ENCODE data around the gene NEGR1.

NEGR1 gene

DNA sequence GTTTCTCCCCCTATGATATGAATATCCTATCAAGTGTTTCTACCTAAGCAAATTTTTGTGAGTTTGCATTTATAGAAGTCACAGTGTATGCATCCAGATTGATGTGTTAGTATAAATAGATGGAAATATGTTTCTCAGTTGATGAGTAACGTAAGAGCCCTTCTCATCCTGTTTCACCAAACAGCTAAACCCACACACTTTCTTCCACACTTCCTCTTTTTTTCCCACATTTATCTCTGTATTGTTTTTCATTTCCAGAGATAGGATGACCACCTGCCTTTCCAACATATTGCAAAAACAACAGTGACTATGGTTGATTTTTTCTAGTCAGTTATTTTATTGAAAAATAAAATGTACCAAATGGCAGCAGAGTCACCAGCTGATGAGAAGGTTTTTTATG is 490.1 kb downstream of the NEGR1 start:
- no peak overlapping the region for H3K27ac ChIP-seq (ENCODE audit: low read depth, low read length)
- no peaks in the 10 kb centered on the region for H3K27me3 ChIP-seq (ENCODE audit: insufficient read depth, low read length)

DNA sequence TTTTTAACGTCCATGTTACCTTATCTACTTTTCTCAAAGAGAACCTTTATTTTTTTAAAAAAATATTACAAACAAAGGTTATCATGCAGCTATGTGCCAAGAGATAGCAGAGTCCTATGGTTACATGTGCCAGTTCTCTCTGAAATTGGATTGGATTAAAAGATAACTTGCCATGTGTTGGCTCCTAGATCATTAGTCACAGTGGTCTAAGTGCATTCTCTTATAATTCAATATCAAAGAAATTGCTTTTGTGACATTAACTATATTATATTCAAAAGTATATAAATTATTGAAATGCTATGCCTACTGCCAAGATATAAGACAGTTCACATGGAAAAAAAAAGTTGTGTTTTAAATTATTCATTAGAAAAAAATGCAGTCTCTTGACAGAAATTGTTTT is 494.2 kb downstream of the NEGR1 start:
- Histone ChIP-seq H3K36me3 (ENCODE audit: insufficient read depth, low read length) (no peaks in the 10 kb centered on the region), H3K4me3 (ENCODE audit: low read depth, low read length) (no peak overlapping the region), H3K79me2 (ENCODE audit: control insufficient read depth, insufficient read depth, low read length, unreplicated experiment) (no peaks in the 10 kb centered on the region), H3K4me1 (ENCODE audit: control insufficient read depth, insufficient read depth, low read length, unreplicated experiment) (no peaks in the 10 kb centered on the region), H3K27ac (ENCODE audit: low read depth, low read length) (no peak overlapping the region), H2AFZ (ENCODE audit: low read length, unreplicated experiment) (no peak overlapping the region), H3K27me3 (ENCODE audit: insufficient read depth, low read length) (no peaks in the 10 kb centered on the region)

More for the DNA sequence above, 490.1 kb downstream of the NEGR1 start:
- Histone ChIP-seq H3K4me3 (ENCODE audit: low read depth, low read length) (no peak overlapping the region), H3K36me3 (ENCODE audit: insufficient read depth, low read length) (no peaks in the 10 kb centered on the region), H3K4me1 (ENCODE audit: control insufficient read depth, insufficient read depth, low read length, unreplicated experiment) (no peaks in the 10 kb centered on the region), H2AFZ (ENCODE audit: low read length, unreplicated experiment) (no peak overlapping the region), H3K79me2 (ENCODE audit: control insufficient read depth, insufficient read depth, low read length, unreplicated experiment) (no peaks in the 10 kb centered on the region)

DNA sequence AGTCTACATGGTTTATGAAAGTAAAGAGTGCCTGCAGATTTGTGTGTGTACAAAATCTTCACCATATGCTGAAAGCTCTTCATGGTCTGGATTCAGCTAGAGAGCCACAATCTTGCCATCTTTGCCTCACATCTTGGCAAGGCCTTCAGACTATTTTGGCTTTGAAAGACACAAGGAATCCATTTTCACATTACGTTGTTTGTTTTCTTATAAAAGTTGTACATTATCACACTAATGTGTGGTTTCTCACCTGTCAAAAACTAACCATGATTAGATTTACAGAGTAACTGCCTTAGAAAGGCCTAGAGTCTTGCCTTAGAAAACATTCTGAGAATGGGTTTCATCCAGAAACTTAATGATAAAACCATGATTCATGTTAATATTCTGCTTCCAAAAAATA is 494.6 kb downstream of the NEGR1 start:
- H3K4me1 ChIP-seq (ENCODE audit: control insufficient read depth, insufficient read depth, low read length, unreplicated experiment): no peaks in the 10 kb centered on the region
- H3K79me2 ChIP-seq (ENCODE audit: control insufficient read depth, insufficient read depth, low read length, unreplicated experiment): no peaks in the 10 kb centered on the region
- no peak overlapping the region for H3K4me3 ChIP-seq (ENCODE audit: low read depth, low read length)
- H3K36me3 ChIP-seq (ENCODE audit: insufficient read depth, low read length): no peaks in the 10 kb centered on the region
- H3K27ac ChIP-seq (ENCODE audit: low read depth, low read length): no peak overlapping the region
- H2AFZ ChIP-seq (ENCODE audit: low read length, unreplicated experiment): no peak overlapping the region
- H3K27me3 ChIP-seq (ENCODE audit: insufficient read depth, low read length): no peaks in the 10 kb centered on the region

DNA sequence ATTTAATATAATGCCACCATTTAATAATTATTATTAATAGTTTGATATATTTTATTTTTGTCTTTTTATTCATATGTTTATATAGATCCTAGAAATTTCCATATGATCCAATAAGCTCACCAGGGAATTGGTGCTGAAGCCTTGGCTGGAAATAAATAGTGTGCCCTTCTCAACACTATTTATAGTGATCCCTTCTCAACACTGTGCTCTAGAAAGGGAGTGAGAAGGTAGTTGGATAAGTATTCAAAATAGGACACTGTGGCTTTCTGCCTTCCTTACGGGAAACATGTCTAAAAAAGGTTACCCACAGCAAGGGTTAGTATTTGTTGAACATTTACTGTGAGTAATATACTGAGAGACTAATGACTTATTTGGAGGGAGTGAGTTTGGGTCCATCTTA is 496.1 kb downstream of the NEGR1 start:
- Histone ChIP-seq H2AFZ (ENCODE audit: low read length, unreplicated experiment) (no peak overlapping the region), H3K79me2 (ENCODE audit: control insufficient read depth, insufficient read depth, low read length, unreplicated experiment) (no peaks in the 10 kb centered on the region)

DNA sequence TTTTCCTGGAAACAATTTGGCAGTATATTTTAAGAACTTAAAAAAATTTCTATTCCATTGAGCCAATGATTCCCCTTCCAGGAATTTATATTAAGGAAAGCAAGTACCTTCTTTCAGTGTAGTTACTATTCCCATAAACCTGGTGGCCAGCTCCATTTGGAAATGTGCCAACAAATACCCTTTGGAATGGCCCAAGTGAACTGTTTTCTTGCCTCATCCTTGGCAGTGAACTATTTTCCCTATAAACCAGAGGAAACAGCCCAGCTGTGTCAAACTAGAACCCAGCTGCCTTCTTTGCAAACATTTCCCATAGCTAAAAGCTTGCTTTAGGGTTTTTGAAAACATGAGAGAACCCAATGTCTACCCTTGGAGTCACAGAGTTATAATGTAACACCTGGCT is 496.9 kb downstream of the NEGR1 start:
- H2AFZ ChIP-seq (ENCODE audit: low read length, unreplicated experiment): no peak overlapping the region
- no peaks in the 10 kb centered on the region for H3K27me3 ChIP-seq (ENCODE audit: insufficient read depth, low read length)
- no peak overlapping the region for H3K27ac ChIP-seq (ENCODE audit: low read depth, low read length)
- no peak overlapping the region for H3K4me3 ChIP-seq (ENCODE audit: low read depth, low read length)
- H3K79me2 ChIP-seq (ENCODE audit: control insufficient read depth, insufficient read depth, low read length, unreplicated experiment): no peaks in the 10 kb centered on the region
- no peaks in the 10 kb centered on the region for H3K36me3 ChIP-seq (ENCODE audit: insufficient read depth, low read length)
- no peaks in the 10 kb centered on the region for H3K4me1 ChIP-seq (ENCODE audit: control insufficient read depth, insufficient read depth, low read length, unreplicated experiment)

More for the DNA sequence above, 496.1 kb downstream of the NEGR1 start:
- H3K4me3 ChIP-seq (ENCODE audit: low read depth, low read length): no peak overlapping the region
- H3K36me3 ChIP-seq (ENCODE audit: insufficient read depth, low read length): no peaks in the 10 kb centered on the region
- H3K27ac ChIP-seq (ENCODE audit: low read depth, low read length): no peak overlapping the region
- no peaks in the 10 kb centered on the region for H3K27me3 ChIP-seq (ENCODE audit: insufficient read depth, low read length)
- H3K4me1 ChIP-seq (ENCODE audit: control insufficient read depth, insufficient read depth, low read length, unreplicated experiment): no peaks in the 10 kb centered on the region

DNA sequence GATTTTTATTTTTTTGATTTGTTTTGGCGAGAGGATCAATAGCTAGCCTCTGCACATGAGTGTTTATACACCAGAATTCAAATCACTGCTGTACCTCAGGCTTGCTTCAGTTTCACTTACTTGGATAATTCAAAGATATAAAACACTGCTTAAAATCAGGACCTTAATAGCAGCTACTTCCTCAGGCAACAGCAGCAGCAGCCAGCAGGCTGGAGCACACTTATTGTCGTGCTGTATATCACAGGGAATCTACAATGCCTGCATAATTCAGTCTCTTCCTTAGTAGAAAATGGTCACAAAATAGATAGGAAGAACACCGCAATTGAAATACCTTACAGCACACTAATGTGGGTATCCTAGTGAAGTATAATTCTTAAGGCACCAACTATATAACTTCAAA is 497.3 kb downstream of the NEGR1 start:
- H3K79me2 ChIP-seq (ENCODE audit: control insufficient read depth, insufficient read depth, low read length, unreplicated experiment): no peaks in the 10 kb centered on the region
- no peak overlapping the region for H3K4me3 ChIP-seq (ENCODE audit: low read depth, low read length)
- no peaks in the 10 kb centered on the region for H3K36me3 ChIP-seq (ENCODE audit: insufficient read depth, low read length)
- H3K27ac ChIP-seq (ENCODE audit: low read depth, low read length): no peak overlapping the region
- no peaks in the 10 kb centered on the region for H3K4me1 ChIP-seq (ENCODE audit: control insufficient read depth, insufficient read depth, low read length, unreplicated experiment)
- no peaks in the 10 kb centered on the region for H3K27me3 ChIP-seq (ENCODE audit: insufficient read depth, low read length)
- no peak overlapping the region for H2AFZ ChIP-seq (ENCODE audit: low read length, unreplicated experiment)

DNA sequence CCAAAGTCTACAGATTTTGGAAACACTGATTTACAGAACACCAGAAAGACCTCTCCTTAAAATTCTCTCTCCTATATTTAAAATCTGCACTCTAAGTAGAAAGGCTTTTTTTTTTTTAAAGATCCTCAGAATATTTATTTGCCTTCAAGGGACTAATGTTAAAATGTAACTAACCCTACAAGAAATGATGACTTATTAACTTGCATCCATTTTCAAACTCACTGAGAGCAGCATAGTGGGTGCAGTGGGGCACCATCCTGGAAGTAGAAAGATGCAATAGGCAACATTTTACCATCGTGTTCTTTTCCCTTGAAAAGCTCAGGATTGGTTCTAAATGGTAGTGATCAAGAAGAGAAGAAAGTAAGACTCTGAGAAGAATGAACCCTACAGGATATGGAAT is 498.1 kb downstream of the NEGR1 start:
- no peaks in the 10 kb centered on the region for H3K36me3 ChIP-seq (ENCODE audit: insufficient read depth, low read length)
- H3K27me3 ChIP-seq (ENCODE audit: insufficient read depth, low read length): no peaks in the 10 kb centered on the region
- no peak overlapping the region for H3K27ac ChIP-seq (ENCODE audit: low read depth, low read length)
- no peak overlapping the region for H3K4me3 ChIP-seq (ENCODE audit: low read depth, low read length)
- H2AFZ ChIP-seq (ENCODE audit: low read length, unreplicated experiment): no peak overlapping the region
- no peaks in the 10 kb centered on the region for H3K4me1 ChIP-seq (ENCODE audit: control insufficient read depth, insufficient read depth, low read length, unreplicated experiment)
- H3K79me2 ChIP-seq (ENCODE audit: control insufficient read depth, insufficient read depth, low read length, unreplicated experiment): no peaks in the 10 kb centered on the region

DNA sequence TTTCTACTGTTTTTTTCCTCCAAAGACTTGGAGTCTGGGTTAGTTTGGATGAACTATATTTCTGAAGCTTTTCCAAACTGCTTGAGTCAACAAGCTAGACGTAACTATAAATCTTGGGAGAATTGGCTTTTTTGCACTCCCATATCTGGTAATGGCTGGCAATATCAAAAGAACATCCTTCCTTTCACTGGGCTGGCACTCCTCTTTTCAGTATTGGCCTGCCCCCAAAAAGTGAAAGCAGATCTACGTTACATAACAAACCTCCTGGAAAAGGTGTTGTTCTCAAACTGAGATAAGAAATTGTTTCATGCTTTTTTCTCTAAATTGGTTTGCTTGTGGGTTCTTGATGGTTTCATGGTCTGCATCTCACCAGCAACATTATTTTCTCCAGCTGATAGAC is 499.3 kb downstream of the NEGR1 start:
- Histone ChIP-seq H3K4me1 (ENCODE audit: control insufficient read depth, insufficient read depth, low read length, unreplicated experiment) (no peaks in the 10 kb centered on the region), H3K27me3 (ENCODE audit: insufficient read depth, low read length) (no peaks in the 10 kb centered on the region), H2AFZ (ENCODE audit: low read length, unreplicated experiment) (no peak overlapping the region), H3K4me3 (ENCODE audit: low read depth, low read length) (no peak overlapping the region), H3K79me2 (ENCODE audit: control insufficient read depth, insufficient read depth, low read length, unreplicated experiment) (no peaks in the 10 kb centered on the region), H3K27ac (ENCODE audit: low read depth, low read length) (no peak overlapping the region), H3K36me3 (ENCODE audit: insufficient read depth, low read length) (no peaks in the 10 kb centered on the region)

DNA sequence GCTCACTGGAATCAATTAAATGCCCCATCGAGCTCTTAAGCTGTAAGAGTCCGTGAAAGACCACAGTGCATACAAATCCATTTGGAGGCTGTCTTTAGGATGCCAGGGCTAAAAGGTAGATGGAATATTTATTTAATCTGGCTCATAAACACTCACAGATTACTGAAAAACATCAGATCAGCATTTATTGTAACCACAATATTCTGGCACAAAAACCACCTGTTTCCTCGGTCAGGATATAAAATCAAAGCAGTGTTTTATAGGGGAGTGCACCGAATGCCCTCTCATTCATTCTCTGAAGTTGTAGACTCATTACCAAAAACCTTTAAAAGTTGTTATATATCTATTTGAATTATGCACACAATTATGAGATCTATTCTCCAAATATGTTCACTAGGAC is 500.9 kb downstream of the NEGR1 start:
- no peak overlapping the region for H2AFZ ChIP-seq (ENCODE audit: low read length, unreplicated experiment)
- no peaks in the 10 kb centered on the region for H3K36me3 ChIP-seq (ENCODE audit: insufficient read depth, low read length)
- H3K4me3 ChIP-seq (ENCODE audit: low read depth, low read length): no peak overlapping the region
- no peaks in the 10 kb centered on the region for H3K79me2 ChIP-seq (ENCODE audit: control insufficient read depth, insufficient read depth, low read length, unreplicated experiment)
- no peak overlapping the region for H3K27ac ChIP-seq (ENCODE audit: low read depth, low read length)
- no peaks in the 10 kb centered on the region for H3K4me1 ChIP-seq (ENCODE audit: control insufficient read depth, insufficient read depth, low read length, unreplicated experiment)
- H3K27me3 ChIP-seq (ENCODE audit: insufficient read depth, low read length): no peaks in the 10 kb centered on the region

DNA sequence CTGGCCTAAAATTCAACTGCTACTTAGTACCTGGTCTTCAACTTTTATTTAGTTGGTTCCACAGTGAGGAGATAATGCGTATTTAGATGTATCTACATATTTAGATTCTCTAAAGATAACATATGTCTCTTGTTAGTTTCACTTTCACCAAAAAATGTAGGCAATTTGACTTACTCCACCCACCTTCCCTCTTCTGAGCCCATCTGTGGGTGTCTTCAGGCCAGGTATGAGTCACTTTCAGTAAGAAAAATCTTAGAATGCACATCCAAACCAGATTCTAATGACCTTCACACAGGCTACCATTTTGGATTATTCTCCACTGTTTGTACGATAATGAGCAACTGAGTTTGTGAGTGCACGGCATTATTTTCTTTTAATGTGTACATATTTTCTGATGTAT is 501.7 kb downstream of the NEGR1 start:
- Histone ChIP-seq H3K27ac (ENCODE audit: low read depth, low read length) (no peak overlapping the region), H2AFZ (ENCODE audit: low read length, unreplicated experiment) (peak overlapping the region; percentile 26)

DNA sequence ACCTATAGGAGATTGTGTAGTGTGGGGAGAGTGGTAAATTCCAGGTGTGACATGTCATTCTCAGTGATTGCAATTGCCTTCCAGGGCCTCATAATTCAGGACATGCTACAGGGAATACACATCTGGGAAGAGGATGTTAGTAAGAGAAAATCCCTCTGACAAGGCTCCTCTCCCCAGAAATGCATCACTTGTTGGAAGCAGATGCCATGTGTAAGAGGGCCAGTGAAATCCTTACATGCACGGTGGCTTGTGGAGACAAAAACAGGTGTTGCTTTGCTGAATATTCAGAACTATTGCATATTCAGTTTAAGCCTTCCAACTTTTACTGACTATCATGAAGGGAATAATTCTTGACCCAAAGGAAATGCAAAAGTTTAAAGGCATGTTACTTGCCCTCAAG is 503.4 kb downstream of the NEGR1 start:
- Histone ChIP-seq H3K27me3 (ENCODE audit: insufficient read depth, low read length) (no peaks in the 10 kb centered on the region), H3K36me3 (ENCODE audit: insufficient read depth, low read length) (no peaks in the 10 kb centered on the region), H3K27ac (ENCODE audit: low read depth, low read length) (no peak overlapping the region), H3K4me1 (ENCODE audit: control insufficient read depth, insufficient read depth, low read length, unreplicated experiment) (no peaks in the 10 kb centered on the region), H3K4me3 (ENCODE audit: low read depth, low read length) (no peak overlapping the region), H2AFZ (ENCODE audit: low read length, unreplicated experiment) (no peak overlapping the region), H3K79me2 (ENCODE audit: control insufficient read depth, insufficient read depth, low read length, unreplicated experiment) (no peaks in the 10 kb centered on the region)

More for the DNA sequence above, 501.7 kb downstream of the NEGR1 start:
- no peaks in the 10 kb centered on the region for H3K79me2 ChIP-seq (ENCODE audit: control insufficient read depth, insufficient read depth, low read length, unreplicated experiment)
- no peaks in the 10 kb centered on the region for H3K4me1 ChIP-seq (ENCODE audit: control insufficient read depth, insufficient read depth, low read length, unreplicated experiment)
- no peaks in the 10 kb centered on the region for H3K27me3 ChIP-seq (ENCODE audit: insufficient read depth, low read length)
- no peak overlapping the region for H3K4me3 ChIP-seq (ENCODE audit: low read depth, low read length)
- H3K36me3 ChIP-seq (ENCODE audit: insufficient read depth, low read length): no peaks in the 10 kb centered on the region

Data from ACC112 (cell line).